Cardiac septum (tissue), 1 donor: ENCODE measurements around the gene SH3BP1. TPM values are rescaled to one million over a fixed set of nuclear protein-coding genes. Genes with fewer than 3 reads are reported as not detected.

Experiments used
- DNase-seq: peaks from one replicate; pipeline ENCODE4 v3.0.0-alpha.2; 2020; ENCODE audit warnings: low spot score
- intact Hi-C: fragments of 100-400 bp; cut with DNase I; formaldehyde crosslinking; loops from one replicate; pipeline ENCODE4 v1.14.0; 2022
- total RNA-seq: library from RNA; stranded (reverse); fragmentation: NEBNext Ultra II Directional; extraction: Animal tissue kit (Norgen Biotek cat#: 25700); gene quantifications from one replicate; pipeline ENCODE4 v1.2.1, GENCODE V29; 2021
- donor health status: DM: no; HTN: no; CAD: no.

Gene SH3BP1
- total RNA-seq, 1 donor from 2014 or later: 2.3 TPM

- DNase-seq: no peak
- intact Hi-C loops: no loop called here
Observed at GRCh38 chr22:37610480-37611129, 28.9 kb upstream of the SH3BP1 start.

GRCh38 chr22:37611207-37611606, 28.3 kb upstream of the SH3BP1 start:
- no peak for DNase-seq
- intact Hi-C loops: no loop called here

GRCh38 chr22:37616201-37617083, 23.0 kb upstream of the SH3BP1 start:
- intact Hi-C loops: no loop called here
- DNase-seq: no peak

GRCh38 chr22:37617431-37617830, 22.0 kb upstream of the SH3BP1 start:
- no peak for DNase-seq
- intact Hi-C loops: no loop called here

GRCh38 chr22:37618072-37618656, 21.3 kb upstream of the SH3BP1 start:
- intact Hi-C loops: no loop called here
- DNase-seq: no peak

GRCh38 chr22:37618674-37619073, 20.8 kb upstream of the SH3BP1 start:
- DNase-seq: no peak
- intact Hi-C loops: no loop called here

GRCh38 chr22:37619991-37620390, 19.5 kb upstream of the SH3BP1 start:
- intact Hi-C loops: loop anchor here (5.0 kb wide), 1 partner anchor 62 kb away; no protein-coding TSS in a partner anchor
- no peak for DNase-seq

GRCh38 chr22:37621352-37621860, 18.1 kb upstream of the SH3BP1 start:
- intact Hi-C loops: loop anchor here (5.0 kb wide), 1 partner anchor 61 kb away; no protein-coding TSS in a partner anchor
- no peak for DNase-seq

GRCh38 chr22:37623075-37624016, 16.1 kb upstream of the SH3BP1 start:
- no peak for DNase-seq
- intact Hi-C loops: loop anchor here (5.0 kb wide), 1 partner anchor 59 kb away; no protein-coding TSS in a partner anchor

GRCh38 chr22:37624017-37624365, 15.5 kb upstream of the SH3BP1 start:
- intact Hi-C loops: loop anchor here (5.0 kb wide), 1 partner anchor 58 kb away; no protein-coding TSS in a partner anchor
- DNase-seq: no peak

- no peak for DNase-seq
- intact Hi-C loops: loop anchor here (5.0 kb wide), 1 partner anchor 57 kb away; no protein-coding TSS in a partner anchor
Observed at GRCh38 chr22:37624876-37625275, 14.6 kb upstream of the SH3BP1 start.

- intact Hi-C loops: no loop called here
- DNase-seq: no peak
Observed at GRCh38 chr22:37625737-37626136, 13.7 kb upstream of the SH3BP1 start.

- intact Hi-C loops: no loop called here
- no peak for DNase-seq
Observed at GRCh38 chr22:37626144-37626543, 13.3 kb upstream of the SH3BP1 start.

GRCh38 chr22:37626556-37627075, 12.9 kb upstream of the SH3BP1 start:
- no peak for DNase-seq
- intact Hi-C loops: no loop called here

GRCh38 chr22:37627121-37627520, 12.3 kb upstream of the SH3BP1 start:
- no peak for DNase-seq
- intact Hi-C loops: no loop called here

GRCh38 chr22:37627545-37627944, 11.9 kb upstream of the SH3BP1 start:
- DNase-seq: no peak
- intact Hi-C loops: no loop called here

GRCh38 chr22:37628830-37629229, 10.6 kb upstream of the SH3BP1 start:
- intact Hi-C loops: no loop called here
- DNase-seq: no peak

GRCh38 chr22:37629928-37630327, 9.5 kb upstream of the SH3BP1 start:
- no peak for DNase-seq
- intact Hi-C loops: no loop called here

GRCh38 chr22:37630839-37631435, 8.5 kb upstream of the SH3BP1 start:
- no peak for DNase-seq
- intact Hi-C loops: no loop called here
